A673 (cell line): ENCODE measurements around the gene SPP1. TPM values are rescaled to one million over a fixed set of nuclear protein-coding genes. Genes with fewer than 3 reads are reported as not detected.

Experiments
- BruUV-seq: library from RNA; stranded (reverse); fragments of 400-500 nt; replicated peaks from 2 replicates; lab custom pipeline; 2021; lab: Mats Ljungman, UMichigan
- CTCF ChIA-PET: fragments of 300-600 bp; sonication (Branson Sonifier 250); formaldehyde crosslinking; loops from one replicate; lab custom pipeline; 2022; ENCODE audit warnings: antibody characterized with exemption; lab: Charles Lee
- POLR2A ChIA-PET: fragments of 300-600 bp; sonication (Branson Sonifier 250); formaldehyde crosslinking; loops from one replicate; lab custom pipeline; 2022; ENCODE audit warnings: antibody characterized with exemption; ENCODE audit not compliant: low non-redundant PET; lab: Charles Lee
- DNase-seq: peaks from one replicate; pipeline ENCODE4 v3.0.0-alpha.2; 2015; ENCODE audit warnings: low spot score
- H3K27ac ChIP-seq: fragments of 200-600 bp; sonication (generic); 2 replicates; pipeline ENCODE4 v1.5.1; 2016; ENCODE audit warnings: mixed run types, low read depth, mild to moderate bottlenecking, mixed read lengths, antibody characterized with exemption, low read length; ENCODE audit not compliant: poor library complexity, severe bottlenecking
- H3K27me3 ChIP-seq: fragments of 200-600 bp; sonication (generic); replicated peaks from 2 replicates; pipeline ENCODE4 v1.6.1; 2017; ENCODE audit warnings: mixed run types, low read depth, mild to moderate bottlenecking, mixed read lengths, antibody characterized with exemption, low read length; ENCODE audit not compliant: insufficient read depth, poor library complexity
- H3K36me3 ChIP-seq: fragments of 200-600 bp; sonication (generic); 2 replicates; pipeline ENCODE4 v1.6.1; 2016; ENCODE audit warnings: mixed run types, mild to moderate bottlenecking, mixed read lengths, antibody characterized with exemption, low read length; ENCODE audit not compliant: insufficient read depth, poor library complexity, severe bottlenecking
- H3K4me1 ChIP-seq: fragments of 200-600 bp; sonication (generic); 2 replicates; pipeline ENCODE4 v1.6.1; 2017; ENCODE audit warnings: mixed run types, mild to moderate bottlenecking, mixed read lengths, antibody characterized with exemption, low read length; ENCODE audit not compliant: insufficient read depth, poor library complexity, severe bottlenecking
- H3K4me3 ChIP-seq: fragments of 200-600 bp; sonication (generic); 2 replicates; pipeline ENCODE4 v1.5.1; 2016; ENCODE audit warnings: low read depth, mixed run types, mild to moderate bottlenecking, mixed read lengths, low read length; ENCODE audit not compliant: poor library complexity, severe bottlenecking
- H3K9me3 ChIP-seq: fragments of 200-600 bp; sonication (generic); 2 replicates; pipeline ENCODE4 v1.6.1; 2016; ENCODE audit warnings: mixed run types, low read depth, mild to moderate bottlenecking, mixed read lengths, antibody characterized with exemption, low read length; ENCODE audit not compliant: poor library complexity, severe bottlenecking
- EZH2 ChIP-seq: fragments of 200-600 bp; sonication (generic); IDR thresholded peaks from 2 replicates; pipeline ENCODE4 v1.6.1; 2017; ENCODE audit warnings: borderline replicate concordance, low read depth, mild to moderate bottlenecking, mixed read lengths, antibody characterized with exemption, low read length; ENCODE audit not compliant: poor library complexity, severe bottlenecking
- intact Hi-C: fragments of 100-400 bp; cut with micrococcal nuclease; formaldehyde crosslinking; loops from one replicate; pipeline ENCODE4 v1.10.0; 2022; ENCODE audit not compliant: unreplicated experiment
- total RNA-seq: library from RNA; stranded (reverse); gene quantifications from 2 replicates; pipeline ENCODE4 v1.2.3, GENCODE V29; 2021
- TF ChIP-seq, protein P1 (sequence below): fragments of 300-800, 200-600 bp; sonication (generic); conservative IDR thresholded peaks from 2 replicates; pipeline ENCODE4 v1.5.1; 2017; ENCODE audit warnings: low read depth, mild to moderate bottlenecking, antibody characterized with exemption, low read length, moderate library complexity, mixed read lengths

SPP1 gene
- total RNA-seq, 1 experiment from 2014 or later, result 0.99 TPM

GRCh38 chr4:87974856-87975462, 555 bp upstream of the SPP1 start:
- intact Hi-C loops, result loop anchor here (5.0 kb wide), 1 partner anchor 237 kb away; no protein-coding TSS in a partner anchor
- TF ChIP-seq, protein P1, sequence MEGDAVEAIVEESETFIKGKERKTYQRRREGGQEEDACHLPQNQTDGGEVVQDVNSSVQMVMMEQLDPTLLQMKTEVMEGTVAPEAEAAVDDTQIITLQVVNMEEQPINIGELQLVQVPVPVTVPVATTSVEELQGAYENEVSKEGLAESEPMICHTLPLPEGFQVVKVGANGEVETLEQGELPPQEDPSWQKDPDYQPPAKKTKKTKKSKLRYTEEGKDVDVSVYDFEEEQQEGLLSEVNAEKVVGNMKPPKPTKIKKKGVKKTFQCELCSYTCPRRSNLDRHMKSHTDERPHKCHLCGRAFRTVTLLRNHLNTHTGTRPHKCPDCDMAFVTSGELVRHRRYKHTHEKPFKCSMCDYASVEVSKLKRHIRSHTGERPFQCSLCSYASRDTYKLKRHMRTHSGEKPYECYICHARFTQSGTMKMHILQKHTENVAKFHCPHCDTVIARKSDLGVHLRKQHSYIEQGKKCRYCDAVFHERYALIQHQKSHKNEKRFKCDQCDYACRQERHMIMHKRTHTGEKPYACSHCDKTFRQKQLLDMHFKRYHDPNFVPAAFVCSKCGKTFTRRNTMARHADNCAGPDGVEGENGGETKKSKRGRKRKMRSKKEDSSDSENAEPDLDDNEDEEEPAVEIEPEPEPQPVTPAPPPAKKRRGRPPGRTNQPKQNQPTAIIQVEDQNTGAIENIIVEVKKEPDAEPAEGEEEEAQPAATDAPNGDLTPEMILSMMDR, result no peak
- no peak for TF ChIP-seq EZH2
- POLR2A ChIA-PET, result no interaction called here
- Histone ChIP-seq H3K4me1 (no peaks in the 10 kb centered on the region), H3K27ac (no peak overlapping the region), H3K9me3 (no peaks in the 10 kb centered on the region), H3K4me3 (no peak overlapping the region), H3K36me3 (no peaks in the 10 kb centered on the region), H3K27me3 (no peaks in the 10 kb centered on the region)
- no peak for DNase-seq
- no TSS peak for BruUV-seq
- CTCF ChIA-PET, result no interaction called here

GRCh38 chr4:87977521-87978278, 2.2 kb downstream of the SPP1 start:
- CTCF ChIA-PET, result no interaction called here
- intact Hi-C loops, result no loop called here
- no peaks in the 10 kb centered on the region for H3K4me1 ChIP-seq
- no peak for DNase-seq
- H3K4me3 ChIP-seq, result no peak overlapping the region
- H3K36me3 ChIP-seq, result no peaks in the 10 kb centered on the region
- H3K27ac ChIP-seq, result no peak overlapping the region
- TF ChIP-seq, protein P1, result no peak
- no peak for TF ChIP-seq EZH2
- no peaks in the 10 kb centered on the region for H3K27me3 ChIP-seq
- no peaks in the 10 kb centered on the region for H3K9me3 ChIP-seq
- POLR2A ChIA-PET, result no interaction called here
- no TSS peak for BruUV-seq

DNA sequence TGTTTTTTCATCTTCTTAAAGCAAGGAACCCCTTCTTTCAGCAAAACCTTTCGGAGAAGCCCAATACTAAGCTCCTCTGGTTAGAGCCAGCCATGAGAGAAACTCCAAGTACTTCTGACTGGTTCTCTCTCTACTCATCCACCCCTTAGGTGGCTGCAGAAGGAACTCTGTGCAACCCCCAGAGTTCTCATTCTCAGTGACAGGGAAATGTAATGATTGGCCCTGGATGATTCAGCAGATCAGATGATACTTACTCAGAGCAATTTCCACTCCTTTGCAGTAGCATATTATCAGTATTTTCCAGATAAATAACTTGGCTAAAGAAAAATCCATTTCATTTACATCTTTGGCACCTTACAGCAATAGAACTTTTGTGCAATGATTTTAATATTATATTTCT, 3.2 kb downstream of the SPP1 start:
- TF ChIP-seq, protein P1, result no peak
- TF ChIP-seq EZH2, result no peak

More for the DNA sequence above, 3.2 kb downstream of the SPP1 start:
- no TSS peak for BruUV-seq
- ChIA-PET CTCF (no interaction called here), POLR2A (no interaction called here)
- no peaks in the 10 kb centered on the region for H3K4me1 ChIP-seq
- H3K27ac ChIP-seq, result no peak overlapping the region
- no peak overlapping the region for H3K4me3 ChIP-seq
- H3K27me3 ChIP-seq, result no peaks in the 10 kb centered on the region
- no peaks in the 10 kb centered on the region for H3K36me3 ChIP-seq
- intact Hi-C loops, result no loop called here
- no peaks in the 10 kb centered on the region for H3K9me3 ChIP-seq
- no peak for DNase-seq
